GM12865 (cell line): ENCODE measurements around the gene CYLD.

ENCODE experiments used
- DNase-seq: peaks from one replicate; pipeline ENCODE4 v3.0.0; 2010; ENCODE audit warnings: low read depth
- H3K4me3 ChIP-seq: 2 replicates; pipeline ENCODE4 v1.5.1; 2011; ENCODE audit warnings: mild to moderate bottlenecking, low read depth, low read length, control low read depth
- CTCF ChIP-seq: IDR thresholded peaks from 2 replicates; pipeline ENCODE4 v1.5.1; 2011; ENCODE audit warnings: low read length, control low read depth, low read depth, inconsistent platforms; ENCODE audit not compliant: insufficient read depth; ENCODE audit errors: missing control alignments

CYLD gene

GRCh38 chr16:50804290-50804907 lies 62.5 kb downstream of the CYLD start:
- no peak for TF ChIP-seq CTCF
- DNase-seq: no peak
- no peak overlapping the region for H3K4me3 ChIP-seq

- H3K4me3 ChIP-seq: peak overlapping the region; percentile 22
- DNase-seq: peak; percentile 91
- TF ChIP-seq CTCF: peak; percentile 81
Measured at GRCh38 chr16:50806099-50807062, 64.5 kb downstream of the CYLD start.

GRCh38 chr16:50808929-50809538 lies 67.1 kb downstream of the CYLD start:
- no peak for DNase-seq
- H3K4me3 ChIP-seq: no peak overlapping the region
- TF ChIP-seq CTCF: no peak

GRCh38 chr16:50809561-50809960 lies 67.7 kb downstream of the CYLD start:
- no peak for TF ChIP-seq CTCF
- peak; percentile 30 for DNase-seq
- no peak overlapping the region for H3K4me3 ChIP-seq

DNA sequence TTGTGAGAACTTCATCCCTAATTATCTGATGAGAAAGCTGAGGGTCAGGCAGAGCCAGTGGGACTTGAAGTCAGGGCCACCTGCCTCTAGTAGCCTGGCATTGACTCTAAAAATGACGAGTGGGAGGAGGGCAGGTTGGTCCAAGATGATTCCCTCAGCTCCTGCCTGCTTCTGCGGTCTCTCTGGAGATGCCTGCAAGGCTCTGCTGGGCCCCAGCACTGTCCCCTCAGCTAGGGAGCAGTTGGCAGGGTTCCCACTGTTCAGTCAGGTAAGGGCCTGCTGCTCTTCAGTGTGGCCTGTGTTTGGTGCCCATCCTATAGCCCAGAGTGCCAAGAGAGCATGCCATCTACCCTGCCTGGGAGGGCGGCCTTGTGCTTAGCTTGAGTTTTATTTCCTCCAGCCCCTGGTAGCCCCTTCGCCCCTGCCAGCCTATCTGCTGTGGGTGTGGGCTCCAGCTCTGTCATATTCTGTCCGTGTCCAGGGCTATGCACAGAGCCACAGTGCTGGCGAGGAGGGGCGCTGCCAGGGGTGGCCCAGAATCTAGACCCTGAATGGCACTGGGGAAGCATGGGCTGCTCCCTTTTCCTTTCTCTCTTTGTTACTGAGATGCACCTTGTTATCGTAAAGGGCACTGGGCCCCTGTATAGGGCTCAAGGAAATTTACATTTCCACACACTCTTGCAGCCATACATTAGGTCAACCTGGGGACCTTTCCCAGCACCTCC lies 68.5 kb downstream of the CYLD start:
- TF ChIP-seq CTCF: no peak
- H3K4me3 ChIP-seq: no peak overlapping the region
- no peak for DNase-seq

GRCh38 chr16:50812046-50812445 lies 70.2 kb downstream of the CYLD start:
- DNase-seq: no peak
- no peak overlapping the region for H3K4me3 ChIP-seq
- TF ChIP-seq CTCF: no peak
